Fibroblast of the conjunctiva (primary cell): ENCODE results near the gene C17orf67.
A peak's percentile ranks its signal among the peaks of the same experiment; 100 is the strongest.
"Not testable (repeated sequence)": the region's sequence is repeated elsewhere in the genome, so short reads cannot be mapped to it uniquely, and the experiment has no call there.

Experiments
- DNase-seq: peaks from one replicate; pipeline ENCODE4 v3.0.0-alpha.2; 2010; ENCODE audit warnings: low read depth

The C17orf67 gene

GRCh38 chr17:56773124-56773523 is 60.6 kb downstream of the C17orf67 start:
- no peak for DNase-seq

DNA sequence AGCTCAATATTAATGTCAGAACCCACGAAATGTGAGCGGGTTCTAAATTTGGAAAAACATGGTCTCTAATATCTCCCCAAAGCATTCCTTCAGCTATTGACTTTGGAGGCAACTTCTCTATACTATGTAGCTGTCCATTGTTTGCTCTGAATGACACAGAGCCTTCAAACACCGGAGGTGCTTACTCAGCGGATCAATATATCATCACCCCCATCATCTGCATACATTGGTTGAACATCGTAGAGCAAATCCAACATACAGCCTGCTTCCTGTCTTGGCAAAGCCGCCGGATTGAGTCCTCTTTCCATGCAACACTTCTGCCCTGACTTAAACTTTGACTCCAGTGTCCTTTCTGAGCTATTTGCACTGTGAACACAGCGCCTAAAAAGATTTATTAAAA is 61.3 kb downstream of the C17orf67 start:
- DNase-seq = no peak

DNA sequence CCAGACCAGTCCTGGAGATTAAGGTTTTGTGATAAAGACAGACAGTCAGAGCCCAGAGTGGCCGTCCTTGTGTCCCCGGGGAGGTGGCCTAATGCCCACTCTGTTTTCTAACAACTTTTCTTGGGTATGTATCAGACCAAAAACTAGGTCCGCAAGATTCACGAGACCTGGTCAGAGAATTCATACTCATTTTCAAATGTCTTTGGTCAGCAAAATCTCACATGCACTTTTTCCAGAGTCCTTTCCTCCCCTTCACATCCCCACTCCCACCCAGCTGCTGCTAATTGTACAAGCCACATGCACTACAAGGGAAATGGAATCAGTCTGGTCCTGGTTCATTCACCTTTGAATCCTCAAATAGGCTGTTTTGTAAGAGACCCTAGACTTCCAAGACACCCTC is 61.7 kb downstream of the C17orf67 start:
- no peak for DNase-seq

DNA sequence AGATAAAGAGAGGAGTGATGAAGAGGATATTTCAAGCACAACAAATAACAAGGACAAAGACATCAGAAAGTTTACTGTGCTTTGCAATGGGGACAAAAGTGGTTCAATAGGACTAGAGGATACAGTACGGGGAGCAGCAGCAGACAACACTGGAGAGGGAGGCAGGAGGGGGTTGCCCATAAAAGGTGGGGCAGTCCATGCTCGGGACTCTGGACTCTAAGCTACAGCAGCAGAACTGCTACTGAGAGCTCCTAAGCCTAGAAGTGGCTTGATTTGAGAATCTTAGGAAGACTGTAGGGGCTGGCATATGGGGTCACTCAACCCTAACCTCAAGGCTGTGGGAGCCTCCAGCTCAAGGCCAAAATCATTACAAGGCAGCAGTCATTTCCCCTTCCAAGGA is 62.2 kb downstream of the C17orf67 start:
- no peak for DNase-seq

- no peak for DNase-seq
Measured at GRCh38 chr17:56770427-56770826, 63.3 kb downstream of the C17orf67 start.

DNA sequence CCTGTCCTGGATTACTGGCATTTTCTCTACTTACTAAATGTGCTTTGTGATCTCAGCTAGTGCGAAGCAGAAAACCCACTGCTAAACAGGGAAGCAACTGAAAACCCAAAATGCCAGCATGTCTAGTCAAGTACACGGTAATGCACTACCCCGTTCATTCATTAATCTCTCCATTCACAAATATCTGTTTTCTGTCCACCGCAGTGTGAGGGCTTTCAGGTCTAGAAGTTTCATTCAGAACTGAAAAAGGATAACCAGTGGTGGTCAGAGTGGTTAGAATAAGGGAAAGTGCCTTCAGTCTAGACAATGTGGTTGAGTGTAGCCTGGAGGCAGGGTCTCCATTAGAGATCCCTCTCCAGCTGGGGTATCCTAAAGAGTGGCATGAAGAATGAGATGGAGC is 68.3 kb downstream of the C17orf67 start:
- DNase-seq = no peak

- no peak for DNase-seq
Measured at GRCh38 chr17:56762988-56763387, 70.7 kb downstream of the C17orf67 start.

- DNase-seq = no peak
Measured at GRCh38 chr17:56762144-56762543, 71.6 kb downstream of the C17orf67 start.

GRCh38 chr17:56761387-56761786 is 72.3 kb downstream of the C17orf67 start:
- DNase-seq = no peak

DNA sequence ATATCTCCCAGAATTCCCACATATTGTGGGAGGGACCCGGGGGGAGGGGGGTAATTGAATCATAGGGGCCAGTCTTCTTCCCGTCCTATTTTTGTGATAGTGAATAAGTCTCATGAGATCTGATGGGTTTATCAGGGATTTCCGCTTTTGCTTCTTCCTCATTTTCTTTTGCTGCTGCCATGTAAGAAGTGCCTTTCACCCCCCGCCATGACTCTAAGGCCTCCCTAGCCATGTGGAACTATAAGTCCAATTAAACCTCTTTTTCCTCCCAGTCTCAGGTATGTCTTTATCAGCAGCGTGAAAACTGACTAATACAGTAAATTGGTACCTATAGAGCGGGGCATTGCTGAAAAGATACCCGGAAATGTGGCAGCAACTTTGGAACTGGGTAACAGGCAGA is 76.1 kb downstream of the C17orf67 start:
- not testable (repeated sequence) for DNase-seq

- peak; percentile 32 for DNase-seq
Measured at GRCh38 chr17:56756536-56756935, 77.2 kb downstream of the C17orf67 start.

- no peak for DNase-seq
Measured at GRCh38 chr17:56755310-56755709, 78.4 kb downstream of the C17orf67 start.

GRCh38 chr17:56754523-56755208 is 79.1 kb downstream of the C17orf67 start:
- peak; percentile 13 for DNase-seq

DNA sequence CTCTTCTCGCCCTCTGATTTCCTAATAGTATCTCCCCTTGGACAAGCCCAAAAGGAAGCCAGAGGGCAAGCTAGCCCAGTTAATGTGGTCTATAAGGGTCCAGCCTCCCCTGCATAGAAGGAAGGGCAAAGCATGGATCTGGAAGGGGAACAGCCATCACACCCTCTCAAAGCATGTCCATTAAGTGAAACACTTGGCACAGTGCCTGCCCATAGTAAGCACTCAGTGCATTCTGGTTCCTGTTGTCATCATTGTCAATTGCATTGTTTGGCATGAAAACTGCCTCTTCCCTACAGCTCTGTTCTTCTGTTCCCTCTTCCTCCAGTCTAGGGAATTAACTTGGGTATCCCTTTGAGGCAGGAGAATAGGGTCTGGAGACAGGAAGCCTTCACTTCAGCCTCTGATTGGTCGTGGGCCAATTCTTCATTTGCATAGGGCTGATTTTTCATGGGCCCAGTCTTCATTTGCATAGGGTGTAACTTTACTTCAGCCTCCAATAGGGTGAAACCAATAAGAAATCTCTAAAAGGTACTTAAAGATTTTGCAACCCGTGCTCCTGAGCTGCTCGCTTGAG is 81.4 kb downstream of the C17orf67 start:
- DNase-seq = no peak

DNA sequence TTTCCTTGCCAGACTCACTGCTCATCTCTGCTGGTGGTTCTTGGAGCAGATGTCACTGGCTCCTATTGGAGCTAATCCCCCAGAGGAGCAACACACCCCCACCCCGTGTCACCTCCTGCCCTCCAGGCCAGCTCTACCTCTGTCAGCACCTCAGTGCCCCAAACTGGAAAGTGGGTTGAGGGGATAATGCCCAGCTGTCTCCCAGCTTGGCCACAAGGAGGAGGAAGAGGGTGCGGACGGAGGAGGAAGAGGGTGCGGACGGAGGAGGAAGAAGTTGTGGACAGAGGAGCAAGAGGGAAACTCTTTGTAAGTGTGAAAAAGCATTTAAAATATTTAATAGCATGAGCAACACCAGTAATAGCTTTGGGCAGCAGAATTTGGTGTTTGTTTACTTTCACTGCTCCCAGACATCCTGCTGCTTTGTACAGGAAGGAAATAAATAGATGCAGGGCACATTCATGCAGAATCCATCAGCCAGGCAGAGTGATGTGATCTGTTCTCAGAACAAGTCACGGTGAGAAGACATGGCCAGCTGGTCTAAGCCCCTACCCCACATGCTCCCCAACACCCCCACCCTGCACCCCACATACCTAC is 82.5 kb downstream of the C17orf67 start:
- no peak for DNase-seq

DNA sequence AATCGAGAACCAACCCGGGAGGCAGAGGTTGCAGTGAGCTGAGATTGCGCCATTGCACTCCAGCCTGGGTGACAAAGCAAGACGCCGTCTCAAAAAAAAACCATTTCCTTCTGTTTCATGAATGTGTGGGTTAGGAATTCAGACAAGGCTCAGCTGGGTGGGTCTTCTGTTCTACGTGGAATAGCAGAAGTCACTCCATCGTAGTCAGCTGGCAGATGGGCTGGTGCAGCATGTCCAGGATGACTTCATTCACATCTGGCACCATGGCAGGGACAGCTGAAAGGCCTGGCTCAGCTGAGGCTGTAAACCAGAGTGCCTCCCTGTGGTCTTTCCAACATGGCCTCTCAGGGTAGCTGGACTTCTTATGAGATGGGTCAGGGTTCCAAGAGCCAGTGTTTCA is 89.0 kb downstream of the C17orf67 start:
- DNase-seq = no peak

DNA sequence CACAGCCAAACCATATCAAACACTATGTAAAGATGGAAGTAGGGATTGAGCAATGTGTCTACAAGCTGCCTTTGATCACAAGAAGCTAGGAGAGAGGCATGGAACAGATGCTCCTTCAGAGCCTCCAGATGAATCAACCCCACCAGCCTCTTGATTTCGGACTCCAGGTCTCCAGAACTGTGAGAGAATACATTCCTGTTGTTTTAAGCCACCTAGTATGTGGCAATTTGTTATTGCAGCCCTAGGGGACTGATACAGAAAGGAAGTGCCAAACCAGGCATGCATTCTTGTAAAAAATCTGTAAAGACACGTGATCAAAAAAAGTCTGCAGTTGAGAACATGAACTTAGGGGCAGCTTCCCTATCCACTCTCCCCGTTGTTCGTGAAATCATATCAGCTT is 91.1 kb downstream of the C17orf67 start:
- no peak for DNase-seq
